HCEC 1CT (cell line): ENCODE results near the gene ZBP1.

Source experiments
- DNase-seq: peaks from one replicate; pipeline ENCODE4 v3.0.0-alpha.2; 2017

Gene ZBP1

DNA sequence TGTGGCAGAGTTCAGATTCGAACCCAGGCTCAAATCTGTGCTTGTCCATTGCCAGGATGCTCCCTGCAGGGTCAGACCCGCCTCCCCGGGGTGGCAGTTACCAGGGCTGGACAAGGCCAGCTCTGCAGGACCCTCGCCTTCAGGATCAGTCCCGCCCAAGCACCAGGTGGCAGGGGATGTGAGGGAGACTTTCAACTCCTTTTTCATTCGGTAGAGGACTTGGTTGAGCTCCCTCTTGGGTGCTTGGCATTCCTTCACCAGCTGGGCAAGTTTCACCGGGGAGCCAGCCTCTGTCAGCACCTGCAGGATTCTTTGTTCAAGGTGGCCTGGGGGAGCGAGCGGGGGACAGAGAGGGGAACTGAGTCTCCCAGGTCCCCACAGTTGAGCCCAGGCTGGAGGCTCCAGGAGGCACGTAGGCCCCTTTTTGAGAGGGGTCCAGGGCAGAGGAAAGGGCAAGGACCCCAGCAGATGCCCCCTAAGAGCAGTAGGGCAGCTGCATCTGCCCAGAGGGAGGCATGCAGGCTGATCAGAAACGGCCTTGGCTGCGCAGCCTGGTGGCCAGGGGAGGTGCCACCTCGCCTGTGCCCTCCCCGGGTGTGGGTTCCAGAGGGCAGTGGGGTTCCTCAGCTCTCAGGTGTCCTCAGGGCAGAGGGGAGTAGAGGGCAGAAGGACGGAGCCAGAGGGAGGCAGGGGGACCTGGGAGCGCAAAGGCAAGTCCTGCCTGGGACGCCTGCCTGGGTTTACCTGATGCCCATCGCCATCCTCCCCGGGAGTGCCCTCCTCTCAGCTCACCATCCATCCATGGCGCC, 3.9 kb downstream of the ZBP1 start:
- DNase-seq: no peak

DNA sequence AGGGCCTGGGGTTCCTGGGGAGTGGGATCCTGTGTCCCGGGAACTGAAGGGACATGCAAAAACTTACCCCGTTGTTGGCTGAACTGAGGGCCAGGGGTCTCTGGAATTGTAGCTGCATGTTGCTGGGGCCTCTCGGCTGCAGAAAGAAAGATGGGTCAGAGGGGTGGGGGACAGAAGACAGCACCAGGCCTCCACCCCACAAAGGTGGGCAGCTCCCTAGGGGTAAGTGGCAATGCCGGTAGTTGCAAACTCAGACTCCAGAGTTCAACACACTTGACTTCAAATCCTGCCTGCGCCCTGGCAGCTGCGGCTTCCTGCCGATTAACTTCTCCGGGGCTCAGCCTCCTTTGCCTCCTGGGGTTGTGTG, 4.8 kb downstream of the ZBP1 start:
- DNase-seq: no peak

DNA sequence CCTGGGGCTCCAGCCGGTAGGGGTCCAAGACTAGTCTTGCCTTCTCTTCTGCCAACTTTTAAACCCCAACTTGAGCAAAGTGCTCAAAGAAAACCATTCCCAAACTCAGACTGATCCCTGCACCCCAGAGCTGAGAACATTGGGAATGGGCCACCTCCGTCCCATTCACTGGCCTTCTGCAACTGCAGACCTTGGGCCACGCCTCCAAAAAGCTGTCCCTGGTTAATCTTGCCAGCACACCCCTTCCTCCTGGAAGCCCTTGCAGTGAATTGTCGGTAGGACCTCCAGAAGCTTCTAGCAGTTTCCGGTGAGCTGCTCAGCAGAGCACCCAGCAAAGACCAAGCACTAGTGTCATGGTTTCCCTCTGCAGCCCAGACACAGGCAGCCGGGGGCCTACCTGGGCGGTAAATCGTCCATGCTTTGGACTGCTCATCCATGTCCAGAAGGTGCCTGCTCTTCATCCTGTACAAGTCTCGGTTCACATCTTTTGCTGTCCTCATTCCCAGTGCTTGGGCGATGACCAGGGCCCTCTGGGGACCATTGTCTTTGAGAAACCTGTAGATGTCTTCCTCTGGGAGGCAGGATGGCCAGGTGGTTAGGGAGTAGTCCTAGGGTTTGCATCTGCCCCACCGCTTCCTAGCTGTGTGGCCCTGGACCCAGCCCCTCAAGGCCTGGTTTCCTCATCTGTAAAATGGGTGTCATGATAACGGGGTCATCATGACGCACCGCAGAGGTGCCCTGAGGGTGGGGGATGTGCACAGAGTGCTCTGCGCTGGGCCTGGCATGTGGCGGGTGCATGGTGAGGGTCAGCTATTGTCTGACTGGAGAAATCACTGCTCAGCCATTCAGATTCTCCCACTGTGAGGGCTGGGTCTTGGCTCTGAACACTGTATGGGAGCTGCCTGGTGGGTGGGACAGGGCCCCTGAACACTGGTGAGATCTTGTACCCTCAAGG, 5.5 kb downstream of the ZBP1 start:
- DNase-seq: no peak

DNA sequence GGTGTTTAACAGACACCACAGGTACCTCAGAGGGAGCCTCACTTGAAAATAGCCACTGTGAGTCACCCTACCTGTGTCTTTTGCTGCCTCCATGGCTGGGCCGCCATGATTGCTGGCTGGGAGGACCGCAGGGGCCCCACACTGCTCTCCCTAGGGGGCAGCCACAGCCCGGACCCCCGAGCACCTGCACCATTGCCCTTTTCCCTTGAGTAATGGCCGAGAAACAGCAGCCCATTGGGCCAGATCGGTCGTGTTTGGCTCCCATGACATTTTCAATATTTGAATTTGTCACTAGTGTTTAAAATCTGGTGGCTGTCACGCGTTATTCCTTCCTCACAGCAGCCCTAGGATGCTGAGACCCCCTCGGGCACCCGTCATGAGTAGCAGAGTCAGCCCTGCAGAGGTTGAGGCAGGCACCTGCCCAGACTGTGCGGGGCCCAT, 6.7 kb downstream of the ZBP1 start:
- no peak for DNase-seq

DNA sequence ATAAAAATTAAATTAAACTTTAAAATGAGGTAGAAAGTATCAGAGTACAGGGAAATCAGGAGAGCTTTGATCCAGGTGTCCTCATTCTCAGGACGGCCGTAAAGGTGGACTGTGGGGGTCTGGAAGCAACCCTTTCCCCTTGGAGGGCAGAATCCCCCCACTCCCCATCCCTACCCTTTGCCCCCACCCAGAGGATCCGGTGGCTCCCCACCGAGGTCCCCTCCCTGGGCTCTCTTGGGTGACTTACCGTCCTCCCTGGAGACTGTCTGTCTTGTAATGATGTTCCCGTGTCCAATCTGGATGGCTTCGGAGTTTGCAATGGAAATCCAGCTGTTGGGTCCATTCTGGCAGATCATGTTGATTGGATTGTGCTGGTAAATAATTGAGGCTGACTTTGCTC, 7.3 kb downstream of the ZBP1 start:
- no peak for DNase-seq

DNA sequence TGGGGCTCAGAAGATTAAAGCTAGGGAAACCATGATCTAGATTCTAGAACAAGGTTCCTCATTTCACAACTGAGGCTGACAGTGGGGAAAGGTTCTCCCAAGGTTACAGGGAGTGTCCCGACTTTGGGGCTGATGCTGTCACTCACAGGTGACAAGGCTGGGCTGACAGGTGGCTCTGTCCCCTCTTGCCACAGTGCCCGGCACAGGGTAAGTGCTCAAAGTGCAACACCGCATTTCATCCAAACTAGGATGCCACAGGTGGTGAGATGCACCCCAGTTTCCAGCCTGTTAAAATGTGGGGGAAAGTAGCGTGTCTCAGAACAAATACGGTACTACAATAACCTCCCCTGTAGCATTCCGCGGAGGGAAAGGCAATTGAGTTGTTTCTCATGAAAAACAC, 7.8 kb downstream of the ZBP1 start:
- no peak for DNase-seq

DNA sequence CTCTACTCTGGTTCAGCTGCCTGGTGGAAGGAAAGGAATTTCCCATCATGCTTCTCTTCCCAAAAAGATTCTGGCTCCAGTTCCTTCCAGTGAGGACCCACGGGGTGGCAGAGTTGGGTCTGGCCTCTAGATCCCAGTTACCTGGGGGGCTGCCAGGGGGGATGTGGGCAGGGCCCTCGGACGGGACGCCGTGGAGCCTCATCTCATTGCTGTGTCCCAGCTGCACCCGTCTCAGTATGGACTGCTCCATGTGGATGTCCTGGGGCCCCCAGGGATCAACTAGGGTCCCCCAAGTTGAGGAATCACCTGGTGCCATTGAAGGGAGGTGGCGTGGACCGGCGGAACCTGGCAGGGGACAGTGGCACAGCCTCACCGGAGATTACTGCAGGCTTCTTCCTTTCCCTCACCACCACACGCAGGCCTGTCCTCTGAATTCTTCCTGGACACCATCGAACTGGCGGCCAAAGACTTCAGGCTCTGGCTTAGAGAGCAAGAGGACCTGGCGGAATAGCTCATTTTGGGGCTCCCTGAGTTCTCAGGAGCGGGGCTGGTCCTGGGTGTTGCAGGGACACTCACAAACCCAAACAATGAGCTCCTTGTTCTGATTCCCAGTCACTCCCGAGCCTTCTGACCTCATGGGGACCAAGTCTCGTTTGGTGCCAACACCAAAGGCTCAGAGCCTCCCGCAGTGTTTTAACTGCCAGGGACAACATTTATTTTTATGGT, 8.5 kb downstream of the ZBP1 start:
- DNase-seq: no peak

DNA sequence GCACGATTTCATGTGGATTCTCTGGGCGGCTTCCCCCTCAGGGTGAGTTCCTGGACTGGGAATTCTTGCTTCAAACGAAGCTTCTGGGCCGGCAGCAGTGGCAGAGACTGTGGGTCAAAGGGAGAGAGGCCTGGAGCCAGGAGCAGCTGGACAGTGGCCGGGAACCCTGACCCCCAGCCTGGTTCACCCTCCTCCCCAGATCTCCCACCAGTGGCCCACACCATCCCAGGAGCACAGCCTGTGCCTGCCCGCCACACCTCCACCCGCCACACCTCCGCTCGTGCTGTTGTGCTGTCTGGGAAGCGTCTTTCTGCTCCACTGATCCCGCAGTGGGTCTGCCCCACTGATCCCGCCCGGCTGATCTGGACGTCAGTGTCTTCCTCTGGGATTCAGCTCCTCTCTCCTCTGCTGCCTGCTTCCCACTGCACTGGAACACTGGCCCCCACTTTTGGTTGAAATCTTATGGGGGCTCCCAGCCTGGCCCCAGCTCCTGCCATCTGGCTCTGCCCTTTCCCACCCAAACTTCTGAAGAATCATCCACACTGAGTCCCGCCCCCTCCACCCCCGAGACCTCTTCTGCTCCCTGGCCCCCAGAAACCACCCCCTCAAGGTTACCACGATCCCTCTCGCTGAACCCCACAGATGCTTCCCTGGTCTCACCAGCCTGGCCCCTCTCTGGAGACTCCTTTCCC, 9.8 kb downstream of the ZBP1 start:
- no peak for DNase-seq

DNA sequence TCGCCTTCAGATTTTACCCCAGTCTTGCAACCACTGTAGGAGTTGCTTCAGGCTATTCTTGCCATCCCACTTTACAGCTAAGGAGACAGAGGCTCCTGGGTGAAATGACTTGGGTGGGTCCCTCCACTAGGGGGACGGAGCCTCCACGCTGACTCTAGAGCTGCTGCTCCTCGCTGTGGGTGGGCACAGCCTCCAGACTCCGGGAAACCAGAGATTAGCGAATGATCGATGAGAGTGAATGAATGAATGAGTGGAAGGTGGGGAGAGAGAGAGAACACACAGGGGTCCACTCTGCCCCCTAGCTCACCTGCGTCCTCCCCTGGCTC, 10.4 kb downstream of the ZBP1 start:
- DNase-seq: no peak

DNA sequence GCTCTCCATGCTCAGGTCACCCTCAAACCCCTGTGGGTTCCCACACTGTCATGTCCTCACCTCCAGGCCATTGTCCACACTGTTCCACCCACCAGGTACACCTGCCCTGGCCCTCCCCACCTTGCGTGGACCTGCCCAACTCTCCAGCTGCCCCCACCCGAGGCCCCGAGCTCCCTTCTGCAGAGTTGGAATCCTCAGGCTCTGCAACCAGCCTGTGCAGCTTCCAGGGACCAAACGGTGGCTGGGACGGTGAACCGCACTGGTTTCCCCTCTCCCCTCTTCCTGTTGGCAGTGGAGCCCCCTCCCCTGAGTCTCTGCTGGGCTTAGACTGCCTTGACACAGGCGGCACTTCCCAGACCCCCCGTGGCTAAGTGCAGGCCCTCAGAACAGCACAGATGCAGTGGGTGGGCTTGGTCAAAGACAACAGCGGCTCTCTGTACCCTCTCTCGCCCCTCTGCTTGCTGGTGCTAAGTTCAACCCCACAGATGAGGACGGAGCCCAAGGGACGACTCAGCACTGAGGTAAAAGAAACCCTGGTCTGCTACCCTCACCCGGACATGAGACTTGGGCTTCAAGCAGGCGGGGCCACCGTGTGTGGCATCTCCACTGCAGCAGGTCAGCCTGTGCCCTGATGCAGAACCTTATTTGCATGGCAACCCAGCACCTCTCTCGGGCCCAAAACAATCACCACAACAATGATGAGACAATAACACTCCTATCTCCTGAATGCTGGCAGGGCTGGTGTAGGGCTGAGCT, 11.0 kb downstream of the ZBP1 start:
- DNase-seq: no peak

DNA sequence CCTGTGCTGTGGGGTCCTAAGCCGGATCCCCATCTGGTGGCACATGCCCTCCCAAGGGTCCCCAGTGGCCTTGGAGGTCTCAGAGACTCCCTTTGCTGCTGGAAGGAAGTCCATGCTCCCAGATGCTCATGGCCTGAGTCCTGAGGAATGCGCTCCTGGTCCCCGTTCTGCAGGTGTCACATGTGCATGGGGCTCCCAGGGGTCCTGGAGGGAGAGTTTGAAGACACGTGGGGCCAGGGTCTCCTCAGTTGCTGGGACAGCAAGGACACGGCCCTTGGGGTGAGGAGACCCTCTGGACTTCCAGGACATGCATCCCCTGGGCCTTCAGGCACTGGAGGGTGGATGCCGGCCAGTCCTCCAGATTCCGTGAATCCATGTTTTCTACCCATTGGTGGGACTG, 11.7 kb downstream of the ZBP1 start:
- DNase-seq: no peak

DNA sequence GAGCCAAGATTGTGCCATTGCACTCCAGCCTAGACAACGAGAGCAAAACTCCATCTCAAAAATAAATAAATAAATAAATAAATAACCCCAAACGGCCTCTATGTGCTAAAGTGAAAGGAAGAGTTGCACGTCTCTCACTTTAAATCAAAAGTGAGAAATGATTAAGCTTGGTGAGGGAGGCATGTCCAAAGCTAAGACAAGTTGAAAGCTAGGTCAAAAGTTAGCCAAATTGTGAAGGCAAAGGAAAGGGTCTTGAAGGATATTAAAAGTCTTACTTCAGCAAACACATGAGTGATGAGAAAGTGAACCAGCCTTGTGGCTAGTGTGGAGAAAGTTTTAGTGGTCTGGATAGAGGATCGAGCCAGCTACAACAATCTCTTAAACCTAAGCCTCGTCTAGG, 14.3 kb downstream of the ZBP1 start:
- no peak for DNase-seq

DNA sequence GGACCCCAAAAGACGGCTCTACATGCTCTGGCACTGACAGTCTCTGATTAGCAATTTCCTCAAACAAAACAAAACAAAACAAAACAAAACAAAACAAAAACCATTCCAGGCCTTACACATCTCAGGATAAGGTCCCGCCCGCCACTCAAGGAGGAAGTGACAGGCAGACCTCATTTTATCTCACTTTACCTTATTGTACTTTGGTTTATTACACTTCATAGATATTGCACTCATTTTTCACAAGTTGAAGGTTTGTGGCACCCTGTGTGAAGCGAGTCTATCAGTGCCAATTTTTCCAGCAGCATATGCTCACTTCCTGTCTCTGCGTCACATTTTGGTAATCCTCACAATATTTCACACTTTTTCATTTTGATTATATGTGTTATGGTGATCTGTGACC, 15.2 kb downstream of the ZBP1 start:
- no peak for DNase-seq

DNA sequence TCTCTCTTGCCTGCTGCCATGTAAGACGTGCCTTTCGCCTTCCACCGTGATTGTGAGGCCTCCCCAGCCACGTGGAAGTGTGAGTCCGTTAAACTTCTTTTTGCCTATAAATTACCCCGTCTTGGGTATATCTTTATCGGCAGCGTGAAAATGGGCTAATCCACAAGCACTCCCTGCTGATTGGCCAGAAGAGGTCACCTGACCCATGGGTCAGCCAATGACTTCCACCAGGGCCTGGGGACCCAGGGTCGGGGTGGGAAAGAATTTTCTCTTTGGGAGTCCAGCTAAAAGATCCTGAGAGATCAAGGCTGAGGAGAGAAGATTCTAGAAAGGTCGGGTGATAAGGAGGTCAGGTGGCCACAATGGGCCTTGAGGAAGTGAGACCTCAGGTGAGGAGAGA, 17.1 kb downstream of the ZBP1 start:
- DNase-seq: no peak

DNA sequence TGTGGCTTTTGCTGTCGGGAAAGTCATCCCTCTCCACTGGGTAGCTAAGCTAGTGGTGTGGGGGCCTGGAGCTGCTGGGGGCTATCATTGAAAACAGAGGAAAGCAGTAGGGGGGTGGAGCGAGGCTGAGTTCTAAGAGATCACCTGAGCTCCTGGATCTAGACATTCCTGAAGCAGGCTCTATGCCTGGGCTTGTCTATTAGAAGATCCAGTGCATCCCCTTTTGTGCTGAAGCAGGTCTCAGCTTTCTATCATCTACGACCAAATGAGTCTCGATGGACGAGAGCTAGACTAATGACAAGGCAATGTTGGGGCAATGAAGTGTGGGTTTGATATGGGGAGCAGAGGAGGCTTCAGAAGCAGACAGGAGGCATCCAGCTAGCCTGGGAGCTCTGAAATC, 18.5 kb downstream of the ZBP1 start:
- DNase-seq: no peak

DNA sequence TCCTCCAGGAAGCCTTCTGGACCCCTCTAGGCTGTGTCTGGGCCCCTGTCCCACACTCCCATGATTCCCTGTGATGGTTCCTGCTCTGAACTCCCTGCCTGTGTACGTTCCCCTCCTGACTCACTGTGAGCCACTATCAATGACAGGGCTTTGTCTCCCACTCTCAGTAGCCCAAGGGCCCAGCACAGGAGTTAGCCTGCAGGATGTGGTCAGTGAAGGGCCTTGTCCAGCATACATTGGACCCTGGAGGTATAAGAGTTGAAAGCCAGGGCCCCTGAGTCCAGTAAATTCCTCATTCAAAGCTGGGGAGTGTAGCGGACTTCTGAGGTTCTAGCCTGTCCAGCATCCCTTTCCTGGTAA, 19.0 kb downstream of the ZBP1 start:
- no peak for DNase-seq

DNA sequence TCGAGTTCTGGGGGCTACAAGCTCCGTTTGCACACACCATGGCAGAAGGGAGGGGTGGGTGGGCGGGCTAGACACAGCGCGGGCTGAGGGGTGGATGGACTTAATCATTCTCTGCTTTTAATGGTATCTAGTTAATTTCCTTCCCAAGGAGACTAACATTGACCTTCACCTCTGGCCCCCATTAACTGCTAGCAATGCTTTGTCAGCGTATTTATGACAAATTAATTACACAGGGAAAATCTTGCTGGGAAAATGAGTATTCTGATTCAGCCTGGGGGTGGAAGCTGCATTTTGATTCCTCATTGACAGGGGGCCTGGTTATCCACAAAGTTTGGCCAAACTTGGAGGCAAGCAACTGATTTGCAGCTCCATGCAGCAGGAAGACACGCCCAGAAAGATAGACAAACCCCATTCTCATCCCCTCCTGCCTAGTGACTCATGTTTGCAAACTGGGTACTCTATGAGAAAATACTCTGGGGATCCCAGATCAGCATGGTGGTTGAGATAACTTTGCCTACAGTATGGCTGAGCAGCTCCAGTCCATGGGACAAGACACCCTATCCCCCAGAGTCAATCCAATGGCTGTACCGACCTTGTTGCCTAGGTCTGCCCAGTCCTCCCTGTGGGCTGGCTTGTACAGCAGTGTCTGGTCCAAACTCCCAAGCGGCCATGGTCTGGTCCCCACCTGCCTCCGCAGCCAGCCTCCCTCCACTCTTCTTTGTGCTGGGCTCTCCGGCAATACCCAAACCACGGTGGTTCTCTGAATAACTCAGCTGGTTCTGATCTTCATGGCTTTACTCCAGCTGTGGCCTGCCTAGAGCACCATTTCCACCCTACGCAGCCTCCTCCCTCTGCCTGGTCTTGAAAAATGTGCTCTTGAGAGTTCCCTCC, 19.7 kb downstream of the ZBP1 start:
- no peak for DNase-seq

DNA sequence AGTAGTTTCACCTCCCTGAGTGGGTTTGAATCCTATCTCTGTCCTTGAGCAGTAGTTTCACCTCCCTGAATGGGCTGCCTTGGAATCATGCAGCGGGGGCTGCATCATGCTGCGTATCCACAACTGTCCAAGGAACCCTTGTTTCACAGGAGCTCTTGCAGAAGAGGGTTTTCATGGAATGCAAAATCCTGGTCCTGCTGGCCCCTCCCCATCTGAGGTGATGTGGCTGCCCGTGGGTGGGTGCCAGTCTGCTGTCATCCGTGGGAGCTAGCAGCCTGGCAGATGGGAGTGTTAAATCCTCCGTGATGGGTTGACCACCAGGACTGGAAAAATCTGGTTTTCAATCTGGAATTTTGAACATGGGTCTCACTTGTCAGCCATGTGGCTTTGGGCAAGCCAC, 21.7 kb downstream of the ZBP1 start:
- DNase-seq: no peak

DNA sequence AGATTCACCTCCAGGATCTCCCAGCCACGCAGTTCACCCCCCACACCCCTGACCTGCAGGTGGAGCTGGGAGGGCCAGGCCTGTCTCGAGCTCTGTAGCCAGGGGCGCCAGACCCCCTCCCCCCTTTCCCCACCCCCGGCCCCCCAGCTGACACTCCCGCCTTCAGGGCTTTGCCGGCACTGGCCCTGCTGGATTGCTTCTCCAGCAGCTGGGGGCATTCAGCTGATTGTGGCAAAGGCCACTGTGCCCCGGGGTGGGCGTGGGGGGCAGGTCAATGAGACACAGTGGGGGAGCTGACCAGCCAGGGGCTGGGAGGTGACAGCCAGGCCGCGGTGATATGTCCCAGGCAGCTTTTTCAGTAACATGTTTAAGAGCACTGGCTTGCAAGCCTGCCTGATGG, 22.2 kb downstream of the ZBP1 start:
- no peak for DNase-seq

DNA sequence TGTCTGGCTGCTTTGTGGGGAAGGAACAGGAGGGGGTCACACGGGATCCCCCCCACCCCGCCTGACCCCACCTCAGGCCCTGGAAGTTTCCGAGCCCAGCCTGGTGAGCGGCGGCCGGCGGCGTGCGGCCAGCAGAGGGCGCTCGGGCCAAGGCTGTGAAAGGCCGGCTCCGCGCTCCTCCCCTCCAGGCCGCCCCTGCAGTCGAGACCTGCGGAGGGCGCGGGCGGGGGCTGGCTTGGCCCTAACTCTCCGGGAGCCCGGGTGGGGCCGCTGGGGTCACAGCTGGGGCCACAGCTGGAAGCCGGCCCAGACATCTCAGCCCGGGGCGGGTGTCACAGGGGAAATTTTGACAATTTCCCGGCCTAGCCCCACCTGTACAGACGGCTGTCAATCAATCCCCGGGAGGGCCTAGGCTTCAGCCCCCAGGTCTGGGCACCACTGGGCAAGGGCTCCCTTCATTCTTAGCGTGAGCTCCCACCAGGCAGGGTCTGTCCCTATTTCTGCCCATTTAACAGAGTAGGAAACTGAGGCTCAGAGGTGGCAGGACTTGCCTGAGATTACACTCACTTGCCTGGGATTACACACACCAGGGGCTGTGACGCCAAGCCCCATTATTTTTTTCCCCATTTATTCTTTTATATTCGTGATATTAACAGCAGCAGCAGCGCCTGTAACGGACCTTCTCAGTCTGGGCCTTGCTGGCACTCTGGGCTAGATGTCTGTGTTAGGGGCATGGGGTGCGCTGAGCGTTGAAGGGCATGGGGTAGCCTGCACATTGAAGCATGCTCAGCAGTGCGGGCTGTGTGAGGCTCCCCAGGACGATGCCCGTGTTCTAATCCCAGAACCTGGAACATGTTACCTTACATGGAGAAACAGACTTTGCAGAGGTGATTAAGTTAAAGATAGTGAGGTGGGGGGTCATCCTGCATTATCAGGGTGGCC, 23.0 kb downstream of the ZBP1 start:
- DNase-seq: peak; percentile 9
